SU-DHL-6 (cell line): ENCODE measurements around the gene C1QTNF6.

Source experiments
- EZH2phosphoT487 ChIP-seq: fragments of 200-600 bp; sonication (generic), shearing (Covaris generic); conservative IDR thresholded peaks from 2 replicates; pipeline ENCODE4 v1.6.1; 2018; ENCODE audit warnings: mild to moderate bottlenecking, antibody characterized with exemption, low read length, moderate library complexity, mixed read lengths
- TF ChIP-seq, protein P1 (sequence below): fragments of 200-600 bp; sonication (generic); IDR thresholded peaks from one replicate; pipeline ENCODE4 v1.5.1; 2017; ENCODE audit warnings: antibody characterized with exemption, mild to moderate bottlenecking, low read length, moderate library complexity; ENCODE audit not compliant: insufficient read depth, poor library complexity, severe bottlenecking

GRCh38 chr22:37183432-37184379 is 4.3 kb downstream of the C1QTNF6 start:
- TF ChIP-seq, protein P1, sequence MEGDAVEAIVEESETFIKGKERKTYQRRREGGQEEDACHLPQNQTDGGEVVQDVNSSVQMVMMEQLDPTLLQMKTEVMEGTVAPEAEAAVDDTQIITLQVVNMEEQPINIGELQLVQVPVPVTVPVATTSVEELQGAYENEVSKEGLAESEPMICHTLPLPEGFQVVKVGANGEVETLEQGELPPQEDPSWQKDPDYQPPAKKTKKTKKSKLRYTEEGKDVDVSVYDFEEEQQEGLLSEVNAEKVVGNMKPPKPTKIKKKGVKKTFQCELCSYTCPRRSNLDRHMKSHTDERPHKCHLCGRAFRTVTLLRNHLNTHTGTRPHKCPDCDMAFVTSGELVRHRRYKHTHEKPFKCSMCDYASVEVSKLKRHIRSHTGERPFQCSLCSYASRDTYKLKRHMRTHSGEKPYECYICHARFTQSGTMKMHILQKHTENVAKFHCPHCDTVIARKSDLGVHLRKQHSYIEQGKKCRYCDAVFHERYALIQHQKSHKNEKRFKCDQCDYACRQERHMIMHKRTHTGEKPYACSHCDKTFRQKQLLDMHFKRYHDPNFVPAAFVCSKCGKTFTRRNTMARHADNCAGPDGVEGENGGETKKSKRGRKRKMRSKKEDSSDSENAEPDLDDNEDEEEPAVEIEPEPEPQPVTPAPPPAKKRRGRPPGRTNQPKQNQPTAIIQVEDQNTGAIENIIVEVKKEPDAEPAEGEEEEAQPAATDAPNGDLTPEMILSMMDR = no peak
- no peak for TF ChIP-seq EZH2phosphoT487
